Measurements from ENCODE around the gene ANO4.

Gene ANO4

GRCh38 chr12:100900808-100901207, 106.2 kb downstream of the ANO4 start (continued):
- TF ChIP-seq POU6F1 (CRISPR knock-in tag; IDR thresholded peaks at IDR 0.05; ENCODE audit: borderline replicate concordance, low read depth) (no peak), ZNF70 (CRISPR knock-in tag; IDR thresholded peaks at IDR 0.05) (no peak), GLIS3 (CRISPR knock-in tag; IDR thresholded peaks at IDR 0.05) (no peak)

GRCh38 chr12:100901266-100901665, 106.7 kb downstream of the ANO4 start:
- ATAC-seq: no peak
- no peak for TF ChIP-seq ZNF8 (CRISPR knock-in tag; IDR thresholded peaks at IDR 0.05)
- TF ChIP-seq GLIS3 (CRISPR knock-in tag; IDR thresholded peaks at IDR 0.05): no peak
- no peak for TF ChIP-seq SNAI2 (CRISPR knock-in tag; IDR thresholded peaks at IDR 0.05)

DNA sequence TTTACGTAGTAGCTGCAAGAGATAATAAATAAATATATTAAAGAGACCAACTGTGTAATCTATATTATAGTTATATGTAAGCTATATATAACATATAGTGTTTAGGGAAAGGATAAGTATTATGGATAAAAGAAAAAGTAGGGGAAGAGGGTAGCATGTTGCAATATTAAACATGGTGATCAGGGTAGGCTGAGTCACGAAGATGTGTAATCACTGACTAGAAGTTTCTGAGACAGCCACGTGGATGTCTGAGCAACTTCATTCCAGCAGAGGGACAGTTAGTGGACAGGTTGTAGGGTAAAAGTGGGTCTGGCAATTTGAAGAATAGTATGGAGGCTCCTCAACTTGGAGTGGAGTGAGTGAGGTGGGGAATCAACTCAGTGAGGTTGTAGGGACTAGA, 109.7 kb downstream of the ANO4 start:
- no peak for ATAC-seq
- TF ChIP-seq CREB5 (CRISPR knock-in tag; IDR thresholded peaks at IDR 0.05; ENCODE audit: low read depth): no peak
- TF ChIP-seq ARNTL (CRISPR knock-in tag; IDR thresholded peaks at IDR 0.05; ENCODE audit: borderline replicate concordance, low read depth): no peak
- no peak for TF ChIP-seq ZNF565 (CRISPR knock-in tag; conservative IDR thresholded peaks at IDR 0.05; ENCODE audit: low read depth)
- no peak for TF ChIP-seq CSRNP3 (CRISPR knock-in tag; IDR thresholded peaks at IDR 0.05)
- TF ChIP-seq OSR1 (CRISPR knock-in tag; IDR thresholded peaks at IDR 0.05): no peak
- no peak for TF ChIP-seq ZNF8 (CRISPR knock-in tag; IDR thresholded peaks at IDR 0.05)
- TF ChIP-seq ISL1 (CRISPR knock-in tag; IDR thresholded peaks at IDR 0.05): no peak
- TF ChIP-seq, protein P1, sequence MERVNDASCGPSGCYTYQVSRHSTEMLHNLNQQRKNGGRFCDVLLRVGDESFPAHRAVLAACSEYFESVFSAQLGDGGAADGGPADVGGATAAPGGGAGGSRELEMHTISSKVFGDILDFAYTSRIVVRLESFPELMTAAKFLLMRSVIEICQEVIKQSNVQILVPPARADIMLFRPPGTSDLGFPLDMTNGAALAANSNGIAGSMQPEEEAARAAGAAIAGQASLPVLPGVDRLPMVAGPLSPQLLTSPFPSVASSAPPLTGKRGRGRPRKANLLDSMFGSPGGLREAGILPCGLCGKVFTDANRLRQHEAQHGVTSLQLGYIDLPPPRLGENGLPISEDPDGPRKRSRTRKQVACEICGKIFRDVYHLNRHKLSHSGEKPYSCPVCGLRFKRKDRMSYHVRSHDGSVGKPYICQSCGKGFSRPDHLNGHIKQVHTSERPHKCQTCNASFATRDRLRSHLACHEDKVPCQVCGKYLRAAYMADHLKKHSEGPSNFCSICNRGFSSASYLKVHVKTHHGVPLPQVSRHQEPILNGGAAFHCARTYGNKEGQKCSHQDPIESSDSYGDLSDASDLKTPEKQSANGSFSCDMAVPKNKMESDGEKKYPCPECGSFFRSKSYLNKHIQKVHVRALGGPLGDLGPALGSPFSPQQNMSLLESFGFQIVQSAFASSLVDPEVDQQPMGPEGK (CRISPR knock-in tag; IDR thresholded peaks at IDR 0.05; ENCODE audit: borderline replicate concordance): no peak
- TF ChIP-seq PPARA (CRISPR knock-in tag; IDR thresholded peaks at IDR 0.05; ENCODE audit: borderline replicate concordance): no peak
- TF ChIP-seq GLIS3 (CRISPR knock-in tag; IDR thresholded peaks at IDR 0.05): no peak
- TF ChIP-seq TOX (CRISPR knock-in tag; IDR thresholded peaks at IDR 0.05; ENCODE audit: borderline replicate concordance): no peak
- TF ChIP-seq ZFP30 (CRISPR knock-in tag; IDR thresholded peaks at IDR 0.05): no peak
- TF ChIP-seq ZNF70 (CRISPR knock-in tag; IDR thresholded peaks at IDR 0.05): no peak
- no peak for TF ChIP-seq ZC3H10 (CRISPR knock-in tag; IDR thresholded peaks at IDR 0.05)
- TF ChIP-seq TCF4 (CRISPR knock-in tag; IDR thresholded peaks at IDR 0.05; ENCODE audit: borderline replicate concordance): no peak
- no peak for TF ChIP-seq SNAI2 (CRISPR knock-in tag; IDR thresholded peaks at IDR 0.05)
- no peak for TF ChIP-seq RARB (CRISPR knock-in tag; IDR thresholded peaks at IDR 0.05)
- TF ChIP-seq, protein P2, sequence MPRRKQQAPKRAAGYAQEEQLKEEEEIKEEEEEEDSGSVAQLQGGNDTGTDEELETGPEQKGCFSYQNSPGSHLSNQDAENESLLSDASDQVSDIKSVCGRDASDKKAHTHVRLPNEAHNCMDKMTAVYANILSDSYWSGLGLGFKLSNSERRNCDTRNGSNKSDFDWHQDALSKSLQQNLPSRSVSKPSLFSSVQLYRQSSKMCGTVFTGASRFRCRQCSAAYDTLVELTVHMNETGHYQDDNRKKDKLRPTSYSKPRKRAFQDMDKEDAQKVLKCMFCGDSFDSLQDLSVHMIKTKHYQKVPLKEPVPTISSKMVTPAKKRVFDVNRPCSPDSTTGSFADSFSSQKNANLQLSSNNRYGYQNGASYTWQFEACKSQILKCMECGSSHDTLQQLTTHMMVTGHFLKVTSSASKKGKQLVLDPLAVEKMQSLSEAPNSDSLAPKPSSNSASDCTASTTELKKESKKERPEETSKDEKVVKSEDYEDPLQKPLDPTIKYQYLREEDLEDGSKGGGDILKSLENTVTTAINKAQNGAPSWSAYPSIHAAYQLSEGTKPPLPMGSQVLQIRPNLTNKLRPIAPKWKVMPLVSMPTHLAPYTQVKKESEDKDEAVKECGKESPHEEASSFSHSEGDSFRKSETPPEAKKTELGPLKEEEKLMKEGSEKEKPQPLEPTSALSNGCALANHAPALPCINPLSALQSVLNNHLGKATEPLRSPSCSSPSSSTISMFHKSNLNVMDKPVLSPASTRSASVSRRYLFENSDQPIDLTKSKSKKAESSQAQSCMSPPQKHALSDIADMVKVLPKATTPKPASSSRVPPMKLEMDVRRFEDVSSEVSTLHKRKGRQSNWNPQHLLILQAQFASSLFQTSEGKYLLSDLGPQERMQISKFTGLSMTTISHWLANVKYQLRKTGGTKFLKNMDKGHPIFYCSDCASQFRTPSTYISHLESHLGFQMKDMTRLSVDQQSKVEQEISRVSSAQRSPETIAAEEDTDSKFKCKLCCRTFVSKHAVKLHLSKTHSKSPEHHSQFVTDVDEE (CRISPR knock-in tag; IDR thresholded peaks at IDR 0.05): no peak

GRCh38 chr12:100908501-100908900, 113.9 kb downstream of the ANO4 start:
- ATAC-seq: peak; percentile 63
- TF ChIP-seq ZC3H10 (CRISPR knock-in tag; IDR thresholded peaks at IDR 0.05): 0 out of 2 replicates have a peak, but pooled peaks have one; percentile 26
- peak; percentile 81 for TF ChIP-seq ISL1 (CRISPR knock-in tag; IDR thresholded peaks at IDR 0.05)
- TF ChIP-seq ZNF70 (CRISPR knock-in tag; IDR thresholded peaks at IDR 0.05): no peak
